HEK293 (cell line): Measurements from ENCODE around the gene RNF215.

Source experiments
- CTCF ChIA-PET: fragments of 350-600 bp; formaldehyde crosslinking; extraction: SDS; loops from one replicate; lab custom pipeline; 2021; ENCODE audit warnings: antibody characterized with exemption; lab: Yijun Ruan, JAX
- POLR2A ChIA-PET: fragments of 300-600 bp; formaldehyde crosslinking; extraction: SDS; loops from one replicate; lab custom pipeline; 2020; ENCODE audit warnings: antibody characterized with exemption, inconsistent platforms; lab: Yijun Ruan, JAX
- H3K27ac ChIP-seq: fragments of 200-500 bp; sonication (Bioruptor generic); 2 replicates; pipeline ENCODE4 v1.5.1; 2014; ENCODE audit warnings: low read depth, low read length, control low read depth, inconsistent platforms; ENCODE audit errors: extremely low read depth
- H3K36me3 ChIP-seq, 2 experiments: fragments of 200-500 bp in 1 of 2; sonication (Bioruptor generic) in 1 of 2; 1 replicate in 1 of 2; 2 replicates in 1 of 2; pipeline ENCODE4 v1.5.1; 2014 to 2017; ENCODE audit warnings: inconsistent platforms in 2 of 2, low read length in 2 of 2; ENCODE audit not compliant: control insufficient read depth in 2 of 2, insufficient read depth in 1 of 2
- H3K4me1 ChIP-seq: fragments of 200-500 bp; sonication (Bioruptor generic); 2 replicates; pipeline ENCODE4 v1.5.1; 2014; ENCODE audit warnings: mild to moderate bottlenecking, low read length, inconsistent platforms; ENCODE audit not compliant: control insufficient read depth, insufficient read depth
- H3K4me3 ChIP-seq: 2 replicates; pipeline ENCODE4 v1.5.1; 2011; ENCODE audit warnings: low read depth, mild to moderate bottlenecking, control low read depth, low read length, moderate library complexity
- H3K9me3 ChIP-seq: fragments of 200-500 bp; sonication (Bioruptor generic); 2 replicates; pipeline ENCODE4 v1.5.1; 2014; ENCODE audit warnings: low read depth, low read length, inconsistent platforms; ENCODE audit not compliant: control insufficient read depth, insufficient read depth
- FEZF1 ChIP-seq: fragments of 450-650 bp; formaldehyde crosslinking; IDR thresholded peaks from 2 replicates; pipeline ENCODE4 v1.5.1; 2016; ENCODE audit warnings: missing biosample characterization, missing genetic modification characterization
- SCRT1 ChIP-seq: fragments of 450-650 bp; formaldehyde crosslinking; IDR thresholded peaks from 2 replicates; pipeline ENCODE4 v1.5.1; 2016; ENCODE audit warnings: missing biosample characterization, missing genetic modification characterization, borderline replicate concordance
- SETDB1 ChIP-seq: IDR thresholded peaks from one replicate; pipeline ENCODE4 v1.6.1; 2017; ENCODE audit warnings: mild to moderate bottlenecking, low read length, moderate library complexity, mixed read lengths; ENCODE audit not compliant: insufficient read length
- ZFP37 ChIP-seq: fragments of 450-650 bp; formaldehyde crosslinking; IDR thresholded peaks from 2 replicates; pipeline ENCODE4 v1.5.1; 2016; ENCODE audit warnings: missing biosample characterization, missing genetic modification characterization
- ZFP69B ChIP-seq: fragments of 450-650 bp; formaldehyde crosslinking; IDR thresholded peaks from 2 replicates; pipeline ENCODE4 v1.5.1; 2016; ENCODE audit warnings: missing biosample characterization, missing genetic modification characterization
- ZNF16 ChIP-seq: fragments of 450-650 bp; formaldehyde crosslinking; IDR thresholded peaks from 2 replicates; pipeline ENCODE4 v1.5.1; 2016; ENCODE audit warnings: low read depth, missing biosample characterization, missing genetic modification characterization
- ZNF266 ChIP-seq: fragments of 450-650 bp; formaldehyde crosslinking; IDR thresholded peaks from 2 replicates; pipeline ENCODE4 v1.5.1; 2016; ENCODE audit warnings: missing biosample characterization, missing genetic modification characterization, low read depth
- ZNF585B ChIP-seq: fragments of 450-650 bp; formaldehyde crosslinking; IDR thresholded peaks from 2 replicates; pipeline ENCODE4 v1.5.1; 2016; ENCODE audit warnings: missing biosample characterization, missing genetic modification characterization
- ZNF626 ChIP-seq: fragments of 450-650 bp; sonication (Bioruptor Pico); formaldehyde crosslinking; IDR thresholded peaks from 2 replicates; pipeline ENCODE4 v1.5.1; 2018; ENCODE audit warnings: missing biosample characterization, missing genetic modification characterization, inconsistent platforms
- ZNF629 ChIP-seq: fragments of 450-650 bp; formaldehyde crosslinking; IDR thresholded peaks from 2 replicates; pipeline ENCODE4 v1.5.1; 2017; ENCODE audit warnings: missing biosample characterization, missing genetic modification characterization
- ZNF701 ChIP-seq: fragments of 450-650 bp; formaldehyde crosslinking; IDR thresholded peaks from 2 replicates; pipeline ENCODE4 v1.5.1; 2016; ENCODE audit warnings: missing biosample characterization, missing genetic modification characterization
- ZSCAN18 ChIP-seq: fragments of 450-650 bp; formaldehyde crosslinking; IDR thresholded peaks from 2 replicates; pipeline ENCODE4 v1.5.1; 2016; ENCODE audit warnings: missing biosample characterization, missing genetic modification characterization
- TF ChIP-seq, protein P1 (sequence below): fragments of 450-650 bp; formaldehyde crosslinking; IDR thresholded peaks from 2 replicates; pipeline ENCODE4 v1.5.1; 2017; ENCODE audit warnings: missing biosample characterization, missing genetic modification characterization
- TF ChIP-seq, protein P2 (sequence below): fragments of 450-650 bp; formaldehyde crosslinking; IDR thresholded peaks from 2 replicates; pipeline ENCODE4 v1.5.1; 2016; ENCODE audit warnings: missing biosample characterization, missing genetic modification characterization

The RNF215 gene

GRCh38 chr22:30368420-30368819 is 18.8 kb downstream of the RNF215 start (continued):
- TF ChIP-seq ZNF266 (no peak), ZNF585B (tag by site-specific recombination) (no peak)

DNA sequence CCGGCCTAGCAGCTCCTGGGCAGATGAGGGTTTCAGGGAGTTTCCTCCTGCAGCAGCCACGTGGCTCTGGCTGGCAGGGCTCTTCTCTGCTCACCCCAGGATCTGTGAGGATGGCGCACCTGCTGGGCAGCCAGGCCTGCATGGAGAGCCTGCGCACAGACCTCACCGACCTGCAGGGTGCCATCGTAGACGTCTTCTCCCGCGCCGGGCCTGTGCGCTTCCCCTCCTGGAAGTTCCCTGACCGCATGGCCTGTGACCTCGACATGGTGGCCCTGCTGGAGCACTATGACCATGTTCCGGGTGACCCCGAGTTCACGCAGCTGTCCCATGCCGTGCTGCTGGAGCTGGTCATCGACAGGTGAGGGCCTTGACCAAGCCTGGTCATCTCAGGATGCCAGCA is 21.3 kb downstream of the RNF215 start:
- TF ChIP-seq ZSCAN18 (tag by site-specific recombination): no peak
- no peak for TF ChIP-seq ZNF16 (tag by site-specific recombination)
- TF ChIP-seq, protein P1, sequence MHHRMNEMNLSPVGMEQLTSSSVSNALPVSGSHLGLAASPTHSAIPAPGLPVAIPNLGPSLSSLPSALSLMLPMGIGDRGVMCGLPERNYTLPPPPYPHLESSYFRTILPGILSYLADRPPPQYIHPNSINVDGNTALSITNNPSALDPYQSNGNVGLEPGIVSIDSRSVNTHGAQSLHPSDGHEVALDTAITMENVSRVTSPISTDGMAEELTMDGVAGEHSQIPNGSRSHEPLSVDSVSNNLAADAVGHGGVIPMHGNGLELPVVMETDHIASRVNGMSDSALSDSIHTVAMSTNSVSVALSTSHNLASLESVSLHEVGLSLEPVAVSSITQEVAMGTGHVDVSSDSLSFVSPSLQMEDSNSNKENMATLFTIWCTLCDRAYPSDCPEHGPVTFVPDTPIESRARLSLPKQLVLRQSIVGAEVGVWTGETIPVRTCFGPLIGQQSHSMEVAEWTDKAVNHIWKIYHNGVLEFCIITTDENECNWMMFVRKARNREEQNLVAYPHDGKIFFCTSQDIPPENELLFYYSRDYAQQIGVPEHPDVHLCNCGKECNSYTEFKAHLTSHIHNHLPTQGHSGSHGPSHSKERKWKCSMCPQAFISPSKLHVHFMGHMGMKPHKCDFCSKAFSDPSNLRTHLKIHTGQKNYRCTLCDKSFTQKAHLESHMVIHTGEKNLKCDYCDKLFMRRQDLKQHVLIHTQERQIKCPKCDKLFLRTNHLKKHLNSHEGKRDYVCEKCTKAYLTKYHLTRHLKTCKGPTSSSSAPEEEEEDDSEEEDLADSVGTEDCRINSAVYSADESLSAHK: no peak
- TF ChIP-seq ZNF626 (tag by site-specific recombination): no peak
- TF ChIP-seq ZNF629 (tag by site-specific recombination): no peak
- no peak for TF ChIP-seq FEZF1 (tag by site-specific recombination)
- Histone ChIP-seq H3K9me3 (no peaks in the 10 kb centered on the region), H3K27ac (no peak overlapping the region), H3K36me3 (peaks cover 0 to 8% of the 10 kb centered on the region in 2 experiments; a peak in 2 of 3 replicates), H3K4me1 (no peaks in the 10 kb centered on the region), H3K4me3 (no peak overlapping the region)
- ChIA-PET CTCF (interaction anchor here (1.0 to 1.5 kb wide), 2 partner anchors 21 to 26 kb away, joined by 3 read pairs; partner anchors contain the start of gene RNF215), POLR2A (interaction anchor here (0.7 to 2.9 kb wide), 4 partner anchors 9 to 39 kb away, joined by 3 to 8 read pairs (median 5); partner anchors contain the start of genes CCDC157, SF3A1 and TBC1D10A)

- Histone ChIP-seq H3K9me3 (no peaks in the 10 kb centered on the region), H3K27ac (no peak overlapping the region), H3K4me3 (no peak overlapping the region), H3K36me3 (peaks cover 0 to 11% of the 10 kb centered on the region in 2 experiments; a peak in 2 of 3 replicates), H3K4me1 (no peaks in the 10 kb centered on the region)
- ChIA-PET CTCF (interaction anchor here (0.7 to 1.2 kb wide), 2 partner anchors 275 to 377 kb away, joined by 3 to 4 read pairs; no protein-coding TSS in a partner anchor), POLR2A (interaction anchor here (1.0 kb wide), 1 partner anchor 49 kb away, joined by 6 read pairs; no protein-coding TSS in a partner anchor)
- TF ChIP-seq ZFP37 (tag by site-specific recombination) (peak; percentile 95), SETDB1 (no peak)
Measured at GRCh38 chr22:30362651-30363281, 24.4 kb downstream of the RNF215 start.

- Histone ChIP-seq H3K36me3 (peaks cover 0 to 11% of the 10 kb centered on the region in 2 experiments; a peak in 2 of 3 replicates), H3K27ac (no peak overlapping the region), H3K9me3 (no peaks in the 10 kb centered on the region), H3K4me3 (no peak overlapping the region), H3K4me1 (no peaks in the 10 kb centered on the region)
- TF ChIP-seq, protein P2, sequence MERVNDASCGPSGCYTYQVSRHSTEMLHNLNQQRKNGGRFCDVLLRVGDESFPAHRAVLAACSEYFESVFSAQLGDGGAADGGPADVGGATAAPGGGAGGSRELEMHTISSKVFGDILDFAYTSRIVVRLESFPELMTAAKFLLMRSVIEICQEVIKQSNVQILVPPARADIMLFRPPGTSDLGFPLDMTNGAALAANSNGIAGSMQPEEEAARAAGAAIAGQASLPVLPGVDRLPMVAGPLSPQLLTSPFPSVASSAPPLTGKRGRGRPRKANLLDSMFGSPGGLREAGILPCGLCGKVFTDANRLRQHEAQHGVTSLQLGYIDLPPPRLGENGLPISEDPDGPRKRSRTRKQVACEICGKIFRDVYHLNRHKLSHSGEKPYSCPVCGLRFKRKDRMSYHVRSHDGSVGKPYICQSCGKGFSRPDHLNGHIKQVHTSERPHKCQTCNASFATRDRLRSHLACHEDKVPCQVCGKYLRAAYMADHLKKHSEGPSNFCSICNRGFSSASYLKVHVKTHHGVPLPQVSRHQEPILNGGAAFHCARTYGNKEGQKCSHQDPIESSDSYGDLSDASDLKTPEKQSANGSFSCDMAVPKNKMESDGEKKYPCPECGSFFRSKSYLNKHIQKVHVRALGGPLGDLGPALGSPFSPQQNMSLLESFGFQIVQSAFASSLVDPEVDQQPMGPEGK (tag by site-specific recombination): no peak
- TF ChIP-seq SCRT1 (tag by site-specific recombination): no peak
- TF ChIP-seq ZFP69B (tag by site-specific recombination): no peak
- TF ChIP-seq SETDB1: no peak
- TF ChIP-seq ZNF701 (tag by site-specific recombination): no peak
- ChIA-PET CTCF (interaction anchor here (1.0 to 1.5 kb wide), 2 partner anchors 25 to 29 kb away, joined by 3 read pairs; partner anchors contain the start of gene RNF215), POLR2A (no interaction called here)
Measured at GRCh38 chr22:30361916-30362650, 25.1 kb downstream of the RNF215 start.
